Caco-2 (cell line): ENCODE measurements around the gene TRAF7. TPM values are rescaled to one million over a fixed set of nuclear protein-coding genes. Genes with fewer than 3 reads are reported as not detected.

ENCODE experiments used
- BruUV-seq: library from RNA; stranded (reverse); fragments of 400-500 nt; replicated peaks from 2 replicates; lab custom pipeline; 2021; lab: Mats Ljungman, UMichigan
- CTCF ChIA-PET: fragments of 300-600 bp; sonication (Branson Sonifier 250); formaldehyde crosslinking; loops from one replicate; lab custom pipeline; 2022; ENCODE audit warnings: antibody characterized with exemption; lab: Charles Lee
- POLR2A ChIA-PET: fragments of 300-600 bp; sonication (Branson Sonifier 250); formaldehyde crosslinking; loops from one replicate; lab custom pipeline; 2022; ENCODE audit warnings: antibody characterized with exemption; lab: Charles Lee
- DNase-seq, 2 experiments: peaks; one replicate each; pipeline versions ENCODE4 v3.0.0 to v3.0.0-alpha.2; 2020 to 2022
- H3K27me3 ChIP-seq: replicated peaks from 2 replicates; pipeline ENCODE4 v1.6.0; 2011; ENCODE audit warnings: low read length; ENCODE audit not compliant: control insufficient read depth, insufficient read depth
- H3K36me3 ChIP-seq: 2 replicates; pipeline ENCODE4 v1.5.1; 2011; ENCODE audit warnings: low read length; ENCODE audit not compliant: control insufficient read depth, insufficient read depth
- H3K4me1 ChIP-seq: fragments of 250-450 bp; sonication (Bioruptor Pico); 2 replicates; pipeline ENCODE4 v1.5.1; 2020; ENCODE audit warnings: mild to moderate bottlenecking
- H3K4me3 ChIP-seq: 2 replicates; pipeline ENCODE4 v1.5.1; 2011; ENCODE audit warnings: low read depth, mild to moderate bottlenecking, control low read depth, low read length
- H3K9me3 ChIP-seq: fragments of 250-450 bp; sonication (Bioruptor Pico); 2 replicates; pipeline ENCODE4 v1.5.1; 2020; ENCODE audit warnings: mild to moderate bottlenecking, moderate library complexity
- H3K27ac Mint-ChIP-seq: one replicate; pipeline ENCODE4 v1.8.0; 2022; ENCODE audit warnings: mixed read lengths; ENCODE audit not compliant: unreplicated experiment
- H3K27me3 Mint-ChIP-seq: one replicate; pipeline ENCODE4 v1.8.0; 2022; ENCODE audit warnings: mixed read lengths; ENCODE audit not compliant: insufficient read depth, unreplicated experiment
- H3K36me3 Mint-ChIP-seq: one replicate; pipeline ENCODE4 v1.8.0; 2022; ENCODE audit warnings: mild to moderate bottlenecking, mixed read lengths; ENCODE audit not compliant: insufficient read depth, unreplicated experiment
- H3K4me1 Mint-ChIP-seq: one replicate; pipeline ENCODE4 v1.8.0; 2022; ENCODE audit warnings: low read depth, mixed read lengths; ENCODE audit not compliant: unreplicated experiment
- H3K4me3 Mint-ChIP-seq: one replicate; pipeline ENCODE4 v1.8.0; 2022; ENCODE audit warnings: mild to moderate bottlenecking, moderate library complexity, mixed read lengths; ENCODE audit not compliant: unreplicated experiment
- H3K9me3 Mint-ChIP-seq: one replicate; pipeline ENCODE4 v1.8.0; 2022; ENCODE audit warnings: mixed read lengths; ENCODE audit not compliant: unreplicated experiment
- CTCF ChIP-seq, 2 experiments: fragments of 200-600 bp in 1 of 2; IDR thresholded peaks; 1 replicate in 1 of 2; 2 replicates in 1 of 2; pipeline versions ENCODE4 v1.5.1 to v1.8.0; 2011 to 2022; ENCODE audit warnings: antibody characterized with exemption in 1 of 2, control low read depth in 1 of 2, inconsistent platforms in 1 of 2, low read depth in 1 of 2, low read length in 1 of 2, mild to moderate bottlenecking in 1 of 2, moderate library complexity in 1 of 2; ENCODE audit not compliant: insufficient read depth in 1 of 2, severe bottlenecking in 1 of 2, unreplicated experiment in 1 of 2
- intact Hi-C: fragments of 100-400 bp; cut with micrococcal nuclease; formaldehyde crosslinking; loops from one replicate; pipeline ENCODE4 v1.10.0; 2022; ENCODE audit not compliant: unreplicated experiment
- total RNA-seq: library from RNA; stranded (reverse); gene quantifications from 2 replicates; pipeline ENCODE4 v1.2.3, GENCODE V29; 2022

TRAF7 gene
- total RNA-seq, 1 experiment from 2014 or later, result 66.3 TPM

GRCh38 chr16:2183671-2184070, 28.1 kb downstream of the TRAF7 start:
- TF ChIP-seq CTCF (IDR thresholded peaks at IDR 0.05; ENCODE audit: insufficient read depth in 1 of 2, low read depth in 1 of 2, low read length in 1 of 2, severe bottlenecking in 1 of 2, unreplicated experiment in 1 of 2), result no peak
- Histone ChIP-seq H3K4me3 (no peak overlapping the region), H3K27me3 (no peaks in the 10 kb centered on the region), H3K4me1 (no peaks in the 10 kb centered on the region), H3K36me3 (no peaks in the 10 kb centered on the region), H3K9me3 (no peaks in the 10 kb centered on the region)
- H3K4me3 Mint-ChIP-seq, result no peak overlapping the region
- DNase-seq, result no peak
- no TSS peak for BruUV-seq
- H3K9me3 Mint-ChIP-seq, result no peaks in the 10 kb centered on the region
- H3K27ac Mint-ChIP-seq, result no peak overlapping the region
- intact Hi-C loops, result no loop called here
- H3K36me3 Mint-ChIP-seq, result peaks cover 14% of the 10 kb centered on the region
- H3K27me3 Mint-ChIP-seq, result no peaks in the 10 kb centered on the region
- POLR2A ChIA-PET, result no interaction called here
- CTCF ChIA-PET, result no interaction called here
- peaks cover 6% of the 10 kb centered on the region for H3K4me1 Mint-ChIP-seq

- H3K9me3 ChIP-seq, result no peaks in the 10 kb centered on the region
- Mint-ChIP-seq H3K27ac (no peak overlapping the region), H3K36me3 (peaks cover 14% of the 10 kb centered on the region), H3K4me3 (no peak overlapping the region), H3K9me3 (no peaks in the 10 kb centered on the region), H3K4me1 (peaks cover 6% of the 10 kb centered on the region), H3K27me3 (no peaks in the 10 kb centered on the region)
- TF ChIP-seq CTCF (IDR thresholded peaks at IDR 0.05; ENCODE audit: insufficient read depth in 1 of 2, low read depth in 1 of 2, low read length in 1 of 2, severe bottlenecking in 1 of 2, unreplicated experiment in 1 of 2), result no peak
- no peak overlapping the region for H3K4me3 ChIP-seq
- no peaks in the 10 kb centered on the region for H3K36me3 ChIP-seq
- ChIA-PET POLR2A (no interaction called here), CTCF (no interaction called here)
- no peaks in the 10 kb centered on the region for H3K4me1 ChIP-seq
- BruUV-seq, result no TSS peak
- no peaks in the 10 kb centered on the region for H3K27me3 ChIP-seq
- no peak for DNase-seq
- intact Hi-C loops, result no loop called here
Measured at GRCh38 chr16:2184346-2184745, 28.8 kb downstream of the TRAF7 start.

- H3K4me3 Mint-ChIP-seq, result no peak overlapping the region
- H3K9me3 Mint-ChIP-seq, result no peaks in the 10 kb centered on the region
- no peaks in the 10 kb centered on the region for H3K9me3 ChIP-seq
- H3K4me3 ChIP-seq, result no peak overlapping the region
- H3K36me3 ChIP-seq, result no peaks in the 10 kb centered on the region
- BruUV-seq, result no TSS peak
- intact Hi-C loops, result no loop called here
- POLR2A ChIA-PET, result no interaction called here
- H3K27me3 ChIP-seq, result no peaks in the 10 kb centered on the region
- no peak for TF ChIP-seq CTCF (IDR thresholded peaks at IDR 0.05; ENCODE audit: insufficient read depth in 1 of 2, low read depth in 1 of 2, low read length in 1 of 2, severe bottlenecking in 1 of 2, unreplicated experiment in 1 of 2)
- no peak for DNase-seq
- no peaks in the 10 kb centered on the region for H3K27me3 Mint-ChIP-seq
- H3K4me1 ChIP-seq, result no peaks in the 10 kb centered on the region
- no peak overlapping the region for H3K27ac Mint-ChIP-seq
- CTCF ChIA-PET, result interaction anchor here (1.2 kb wide), 1 partner anchor 10 kb away, joined by 3 read pairs; no protein-coding TSS in a partner anchor
- peaks cover 6% of the 10 kb centered on the region for H3K4me1 Mint-ChIP-seq
- peaks cover 14% of the 10 kb centered on the region for H3K36me3 Mint-ChIP-seq
Measured at GRCh38 chr16:2184962-2185361, 29.4 kb downstream of the TRAF7 start.
